Activated T-helper 2 cell treated with anti-CD3 and anti-CD28 coated beads, Interferon-gamma antibody, Interleukin-2, Interleukin-4, amounts not matched to agents 10 μg/mL and 5 μg/mL and 100 μg/mL, durations not matched to agents 14 hours and 24 hours and 36 hours (primary cell): ENCODE data around the gene IRF2BPL. TPM values are rescaled to one million over a fixed set of nuclear protein-coding genes. Genes with fewer than 3 reads are reported as not detected.

Experiments
- DNase-seq: peaks from one replicate; pipeline ENCODE4 v3.0.0; 2021; ENCODE audit warnings: low spot score
- H3K27ac Mint-ChIP-seq: one replicate; pipeline ENCODE4 v1.8.0; 2021; ENCODE audit warnings: mixed read lengths
- H3K27me3 Mint-ChIP-seq: one replicate; pipeline ENCODE4 v1.8.0; 2021; ENCODE audit warnings: low read depth, mixed read lengths
- H3K36me3 Mint-ChIP-seq: one replicate; pipeline ENCODE4 v1.8.0; 2021; ENCODE audit warnings: low read depth, mixed read lengths
- H3K4me1 Mint-ChIP-seq: one replicate; pipeline ENCODE4 v1.8.0; 2021; ENCODE audit warnings: low read depth, mixed read lengths
- H3K4me3 Mint-ChIP-seq: one replicate; pipeline ENCODE4 v1.8.0; 2021; ENCODE audit warnings: low read depth, mild to moderate bottlenecking, moderate library complexity, mixed read lengths
- H3K9me3 Mint-ChIP-seq: one replicate; pipeline ENCODE4 v1.8.0; 2021; ENCODE audit warnings: mixed read lengths
- intact Hi-C: fragments of 100-400 bp; cut with micrococcal nuclease; formaldehyde crosslinking; loops from one replicate; pipeline ENCODE4 v1.15.1; 2023
- total RNA-seq: library from RNA; stranded (reverse); gene quantifications from 2 replicates; pipeline ENCODE4 v1.2.3, GENCODE V29; 2022

IRF2BPL gene
- total RNA-seq, 1 donor from 2014 or later, result 34.8 TPM

DNA sequence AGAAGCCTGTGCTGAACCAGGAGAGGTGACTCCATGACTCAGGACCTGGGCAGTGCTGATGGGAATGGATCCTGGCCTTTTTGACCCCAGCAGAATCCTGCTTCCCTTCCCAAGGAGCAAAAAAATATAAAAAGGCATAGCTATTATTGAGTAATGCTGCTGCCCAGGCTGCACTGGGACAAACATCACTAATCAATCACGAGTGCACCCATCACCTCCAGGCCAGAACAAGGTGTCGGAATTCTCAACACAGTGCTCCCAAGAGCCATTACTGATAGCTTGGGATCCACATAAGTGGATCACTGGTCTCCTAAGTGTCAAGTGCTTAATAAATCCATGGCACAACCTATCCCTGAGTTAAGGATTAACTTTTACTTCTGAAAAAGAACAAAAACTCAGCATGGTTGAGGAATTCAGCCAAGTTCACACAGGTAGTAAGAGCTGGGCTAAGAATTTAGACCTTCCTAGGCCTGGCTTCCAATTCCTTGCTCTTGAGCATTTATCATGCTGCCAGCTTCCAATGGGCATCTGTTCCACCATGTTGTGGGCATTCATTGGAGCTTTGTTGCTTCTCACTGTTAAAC lies 31.9 kb downstream of the IRF2BPL start:
- Mint-ChIP-seq H3K27ac (no peak overlapping the region), H3K4me1 (peaks cover 24% of the 10 kb centered on the region), H3K36me3 (no peaks in the 10 kb centered on the region), H3K9me3 (no peaks in the 10 kb centered on the region), H3K4me3 (no peak overlapping the region), H3K27me3 (no peaks in the 10 kb centered on the region)
- intact Hi-C loops, result no loop called here
- no peak for DNase-seq

DNA sequence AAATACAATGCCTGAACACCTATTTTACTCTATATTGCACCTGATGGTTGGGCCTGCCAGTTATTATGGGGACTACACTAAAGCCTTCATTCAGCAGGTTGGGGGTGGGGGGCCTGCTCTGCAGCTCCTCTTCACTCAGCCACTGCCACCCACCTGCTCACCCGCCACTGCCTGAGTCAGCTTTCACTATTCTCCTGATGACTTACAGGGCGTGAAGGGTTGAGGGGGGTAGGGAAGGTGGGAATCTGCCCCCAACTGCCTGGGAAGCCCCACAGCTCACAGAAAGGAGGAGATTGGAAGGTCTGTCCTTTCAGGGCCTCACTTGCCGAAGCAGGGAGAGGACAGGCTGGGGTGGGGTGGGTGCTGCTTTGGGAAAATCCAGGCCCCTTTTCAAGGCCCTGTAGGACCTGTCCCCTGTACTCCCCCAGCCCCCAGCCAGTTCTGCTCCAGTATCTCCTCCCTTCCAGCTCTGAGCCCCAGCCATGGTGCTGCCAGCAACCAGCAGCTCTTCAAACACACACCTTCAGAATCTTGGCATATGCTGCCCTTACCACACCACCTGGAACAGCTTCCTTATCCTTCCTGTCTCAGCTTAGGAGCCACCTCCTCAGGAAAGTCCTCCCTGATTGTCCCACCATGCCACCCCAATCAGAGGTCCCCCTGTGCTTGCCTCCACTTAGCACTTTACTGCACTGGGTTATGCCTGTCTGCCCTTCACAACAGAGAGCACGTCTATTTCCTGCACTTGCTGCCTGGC lies 33.1 kb downstream of the IRF2BPL start:
- H3K9me3 Mint-ChIP-seq, result no peaks in the 10 kb centered on the region
- H3K36me3 Mint-ChIP-seq, result no peaks in the 10 kb centered on the region
- no peak overlapping the region for H3K27ac Mint-ChIP-seq
- no peak for DNase-seq
- no peaks in the 10 kb centered on the region for H3K27me3 Mint-ChIP-seq
- H3K4me1 Mint-ChIP-seq, result peaks cover 18% of the 10 kb centered on the region
- intact Hi-C loops, result no loop called here
- H3K4me3 Mint-ChIP-seq, result no peak overlapping the region

DNA sequence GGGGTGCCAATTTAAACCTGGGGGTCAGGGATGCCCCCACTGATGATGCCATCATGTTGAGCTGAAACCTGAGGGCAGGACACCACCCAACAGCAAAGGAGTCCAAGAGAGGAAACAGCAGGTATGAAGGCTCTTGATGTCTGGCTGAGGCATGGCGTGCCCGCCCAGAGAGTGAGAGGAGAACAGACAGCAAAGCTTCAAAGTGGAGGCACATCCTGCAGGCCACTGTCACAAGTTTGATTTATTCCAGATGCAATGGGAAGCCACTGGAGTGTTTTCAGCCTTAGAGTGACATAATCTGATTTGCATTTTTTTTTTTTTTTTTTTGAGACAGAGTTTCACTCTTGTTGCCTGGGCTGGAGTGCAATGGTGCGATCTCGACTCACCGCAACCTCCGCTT lies 34.8 kb downstream of the IRF2BPL start:
- intact Hi-C loops, result no loop called here
- no peaks in the 10 kb centered on the region for H3K36me3 Mint-ChIP-seq
- no peaks in the 10 kb centered on the region for H3K9me3 Mint-ChIP-seq
- H3K4me1 Mint-ChIP-seq, result peaks cover 21% of the 10 kb centered on the region
- no peak for DNase-seq
- H3K4me3 Mint-ChIP-seq, result no peak overlapping the region
- no peak overlapping the region for H3K27ac Mint-ChIP-seq
- H3K27me3 Mint-ChIP-seq, result no peaks in the 10 kb centered on the region

DNA sequence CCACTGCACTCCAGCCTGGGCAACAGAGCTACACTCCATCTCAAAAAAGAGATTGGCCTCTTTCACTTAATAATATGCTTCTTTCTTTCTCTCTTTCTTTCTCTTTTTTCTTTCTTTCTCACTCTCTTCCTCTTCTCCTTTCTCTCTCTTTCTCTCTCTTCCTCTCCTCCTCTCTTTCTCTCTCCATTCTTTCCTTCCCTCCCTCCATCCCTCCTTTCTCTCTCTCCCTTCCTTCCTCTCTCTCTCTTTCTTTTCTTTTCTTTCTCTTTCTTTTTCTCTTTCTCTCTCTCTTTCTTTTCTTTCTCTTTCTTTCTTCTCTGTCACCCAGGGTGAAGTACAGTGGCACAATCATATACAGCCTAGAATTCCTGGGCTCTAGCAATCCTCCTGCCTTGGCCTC lies 38.4 kb downstream of the IRF2BPL start:
- peaks cover 34% of the 10 kb centered on the region for H3K4me1 Mint-ChIP-seq
- no peak for DNase-seq
- no peaks in the 10 kb centered on the region for H3K27me3 Mint-ChIP-seq
- intact Hi-C loops, result no loop called here
- peak overlapping the region; percentile 3 for H3K27ac Mint-ChIP-seq
- H3K36me3 Mint-ChIP-seq, result no peaks in the 10 kb centered on the region
- H3K4me3 Mint-ChIP-seq, result no peak overlapping the region
- H3K9me3 Mint-ChIP-seq, result no peaks in the 10 kb centered on the region

DNA sequence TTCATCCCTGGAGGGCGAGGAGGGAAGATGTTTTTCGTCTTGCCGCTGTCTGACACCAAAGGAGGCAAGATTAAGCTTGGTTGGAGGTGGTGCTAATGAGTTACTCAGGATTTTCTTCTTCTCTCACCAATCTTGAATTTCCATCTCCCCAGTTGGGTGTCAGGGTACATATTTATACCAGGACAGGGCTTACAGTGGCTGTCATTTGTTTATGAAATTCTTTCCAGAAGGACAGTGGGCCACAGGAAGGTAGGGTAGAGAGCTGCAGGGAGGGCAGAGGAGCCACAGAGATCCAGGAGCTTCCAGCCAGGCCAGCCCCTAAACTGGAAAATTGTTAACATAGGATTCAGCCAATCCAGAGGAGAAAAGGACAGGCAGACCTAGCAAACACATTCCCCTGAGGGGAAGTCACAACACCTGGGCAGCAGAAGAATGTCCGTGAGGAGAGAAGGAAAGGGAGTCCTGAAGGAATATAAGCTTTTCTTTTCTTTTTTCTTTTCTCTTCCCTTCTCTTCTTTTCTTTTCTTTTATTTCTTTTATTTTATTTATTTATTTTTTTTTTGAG lies 40.5 kb downstream of the IRF2BPL start:
- no peaks in the 10 kb centered on the region for H3K36me3 Mint-ChIP-seq
- H3K9me3 Mint-ChIP-seq, result no peaks in the 10 kb centered on the region
- DNase-seq, result no peak
- no peak overlapping the region for H3K4me3 Mint-ChIP-seq
- intact Hi-C loops, result no loop called here
- peaks cover 29% of the 10 kb centered on the region for H3K4me1 Mint-ChIP-seq
- H3K27ac Mint-ChIP-seq, result no peak overlapping the region
- no peaks in the 10 kb centered on the region for H3K27me3 Mint-ChIP-seq

DNA sequence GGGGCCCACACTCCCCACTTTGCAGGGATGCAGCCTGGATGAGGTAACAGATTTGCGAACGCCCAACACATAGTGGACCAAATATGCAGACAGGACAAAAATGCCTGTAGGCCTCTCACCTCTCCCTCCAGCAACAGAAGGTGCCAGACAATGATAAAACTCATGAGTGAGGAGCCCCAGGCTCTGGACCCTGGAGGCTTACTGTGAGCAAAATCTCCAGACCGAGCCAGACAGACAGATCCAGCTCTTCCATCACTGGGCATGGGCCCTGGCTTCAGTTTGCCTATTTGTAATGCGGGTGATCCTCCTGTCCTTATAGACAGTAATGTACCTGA lies 42.3 kb downstream of the IRF2BPL start:
- no peaks in the 10 kb centered on the region for H3K27me3 Mint-ChIP-seq
- H3K4me1 Mint-ChIP-seq, result peaks cover 29% of the 10 kb centered on the region
- H3K27ac Mint-ChIP-seq, result peak overlapping the region; percentile 58
- no peak overlapping the region for H3K4me3 Mint-ChIP-seq
- peaks cover 4% of the 10 kb centered on the region for H3K36me3 Mint-ChIP-seq
- peaks cover 8% of the 10 kb centered on the region for H3K9me3 Mint-ChIP-seq
- intact Hi-C loops, result no loop called here
- DNase-seq, result no peak

DNA sequence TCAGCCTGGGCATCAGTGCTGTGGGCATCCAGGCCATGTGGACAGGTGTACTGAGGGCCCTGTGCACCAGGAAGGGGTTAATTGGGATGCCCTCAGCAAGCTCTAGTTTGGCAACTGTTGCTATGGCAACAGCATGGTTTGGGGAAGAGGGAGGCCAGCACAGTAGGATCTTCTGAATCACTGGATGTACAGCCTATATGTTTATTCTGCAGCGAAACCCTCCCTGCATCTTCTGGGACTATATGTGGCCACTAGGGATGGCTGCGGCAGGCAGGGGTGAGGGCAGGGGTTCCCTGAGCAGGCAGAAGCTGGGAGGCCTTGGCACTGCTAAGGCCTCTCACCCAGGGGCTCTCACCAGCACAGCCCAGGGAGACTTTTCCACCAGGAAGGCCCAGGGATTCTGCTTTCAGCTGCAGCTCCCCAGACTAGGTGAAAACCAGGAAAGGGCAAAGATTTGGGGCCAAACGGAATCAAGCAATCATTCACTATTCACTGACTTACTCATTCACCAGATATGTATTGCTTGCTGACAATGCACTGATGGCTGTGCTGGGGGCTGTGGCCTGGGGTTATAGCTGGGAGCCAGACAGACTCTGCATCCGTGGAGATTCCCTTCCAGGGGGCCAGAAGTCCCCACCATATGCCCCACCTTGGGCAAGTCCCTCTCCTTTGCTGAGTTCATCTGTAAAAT lies 42.8 kb downstream of the IRF2BPL start:
- no peak for DNase-seq
- H3K4me3 Mint-ChIP-seq, result no peak overlapping the region
- peaks cover 29% of the 10 kb centered on the region for H3K4me1 Mint-ChIP-seq
- H3K27ac Mint-ChIP-seq, result no peak overlapping the region
- peaks cover 8% of the 10 kb centered on the region for H3K9me3 Mint-ChIP-seq
- H3K27me3 Mint-ChIP-seq, result no peaks in the 10 kb centered on the region
- H3K36me3 Mint-ChIP-seq, result peaks cover 7% of the 10 kb centered on the region
- intact Hi-C loops, result no loop called here

DNA sequence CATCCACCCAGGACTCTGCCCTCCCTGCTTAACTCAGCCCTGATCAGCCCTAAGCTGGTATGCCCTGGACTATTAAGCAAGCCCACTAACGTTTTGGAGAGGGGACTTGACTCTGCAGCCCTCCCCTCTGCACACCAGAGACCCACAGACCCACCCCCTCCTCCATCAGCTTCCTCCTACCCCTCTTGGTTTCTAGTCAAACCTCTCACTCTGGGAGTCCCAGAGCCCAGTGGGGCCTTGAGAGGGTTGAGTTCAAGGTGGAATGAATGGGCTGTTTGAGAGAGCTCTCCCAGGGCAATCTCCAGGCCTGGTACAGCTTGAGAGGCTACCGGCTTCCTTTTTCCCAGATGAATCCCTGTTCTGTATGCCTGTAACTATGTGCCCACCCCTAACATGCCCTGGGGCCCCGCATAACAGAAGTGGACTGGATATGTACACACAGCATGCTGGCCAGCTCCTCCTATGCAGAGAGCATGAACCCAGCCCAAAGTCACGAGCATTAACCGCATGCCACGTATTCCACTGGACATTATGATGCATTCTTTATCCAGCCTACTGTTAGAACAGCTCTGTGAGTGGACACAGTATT lies 43.6 kb downstream of the IRF2BPL start:
- no peak overlapping the region for H3K27ac Mint-ChIP-seq
- DNase-seq, result no peak
- peaks cover 8% of the 10 kb centered on the region for H3K9me3 Mint-ChIP-seq
- intact Hi-C loops, result no loop called here
- no peaks in the 10 kb centered on the region for H3K27me3 Mint-ChIP-seq
- H3K4me3 Mint-ChIP-seq, result no peak overlapping the region
- peaks cover 7% of the 10 kb centered on the region for H3K36me3 Mint-ChIP-seq
- peaks cover 24% of the 10 kb centered on the region for H3K4me1 Mint-ChIP-seq

DNA sequence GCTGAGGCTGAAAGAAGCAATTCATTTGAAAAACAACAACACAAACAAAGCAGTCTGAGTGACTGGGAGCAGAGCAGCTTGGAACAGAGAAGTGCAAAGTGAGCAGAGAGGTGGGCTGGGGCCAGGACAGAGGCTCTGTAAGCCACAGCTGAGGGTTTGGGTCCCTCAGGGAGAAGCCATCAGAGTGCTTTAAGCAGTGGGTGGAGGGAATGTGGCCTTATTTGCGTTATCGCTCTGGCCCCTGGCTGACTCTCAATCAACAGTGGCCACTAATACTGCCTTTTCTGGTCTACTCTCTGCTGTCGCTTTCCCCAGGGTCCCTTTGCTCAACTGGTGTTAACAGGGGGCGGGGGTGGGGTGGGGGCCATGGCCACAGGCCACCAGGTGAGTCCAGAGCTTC lies 44.2 kb downstream of the IRF2BPL start:
- peaks cover 7% of the 10 kb centered on the region for H3K36me3 Mint-ChIP-seq
- H3K4me1 Mint-ChIP-seq, result peaks cover 26% of the 10 kb centered on the region
- no peak overlapping the region for H3K27ac Mint-ChIP-seq
- H3K9me3 Mint-ChIP-seq, result peaks cover 8% of the 10 kb centered on the region
- H3K4me3 Mint-ChIP-seq, result no peak overlapping the region
- H3K27me3 Mint-ChIP-seq, result no peaks in the 10 kb centered on the region
- intact Hi-C loops, result no loop called here
- no peak for DNase-seq

DNA sequence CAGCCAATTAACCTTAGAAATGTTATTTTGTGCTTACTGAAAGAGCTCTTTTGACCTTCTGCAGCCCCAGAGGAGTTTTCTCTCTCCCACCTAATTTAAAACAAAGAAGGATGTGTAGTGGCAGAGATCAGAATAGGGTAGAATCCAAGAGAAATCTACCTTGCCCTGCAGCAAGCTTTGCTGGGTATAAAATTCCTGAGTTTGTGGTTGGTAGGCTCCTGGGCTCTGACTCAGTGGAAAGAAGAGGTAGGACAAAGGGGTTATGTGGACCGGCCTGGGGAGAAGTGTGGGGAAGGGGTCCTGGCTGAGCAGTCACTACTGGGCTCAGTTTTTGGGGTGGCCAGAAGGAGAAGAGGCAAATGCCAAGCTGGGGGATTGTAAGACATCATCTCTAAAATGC lies 46.8 kb downstream of the IRF2BPL start:
- no peaks in the 10 kb centered on the region for H3K27me3 Mint-ChIP-seq
- H3K4me3 Mint-ChIP-seq, result no peak overlapping the region
- H3K4me1 Mint-ChIP-seq, result peaks cover 38% of the 10 kb centered on the region
- DNase-seq, result no peak
- H3K36me3 Mint-ChIP-seq, result peaks cover 7% of the 10 kb centered on the region
- H3K9me3 Mint-ChIP-seq, result peaks cover 8% of the 10 kb centered on the region
- intact Hi-C loops, result no loop called here
- no peak overlapping the region for H3K27ac Mint-ChIP-seq

DNA sequence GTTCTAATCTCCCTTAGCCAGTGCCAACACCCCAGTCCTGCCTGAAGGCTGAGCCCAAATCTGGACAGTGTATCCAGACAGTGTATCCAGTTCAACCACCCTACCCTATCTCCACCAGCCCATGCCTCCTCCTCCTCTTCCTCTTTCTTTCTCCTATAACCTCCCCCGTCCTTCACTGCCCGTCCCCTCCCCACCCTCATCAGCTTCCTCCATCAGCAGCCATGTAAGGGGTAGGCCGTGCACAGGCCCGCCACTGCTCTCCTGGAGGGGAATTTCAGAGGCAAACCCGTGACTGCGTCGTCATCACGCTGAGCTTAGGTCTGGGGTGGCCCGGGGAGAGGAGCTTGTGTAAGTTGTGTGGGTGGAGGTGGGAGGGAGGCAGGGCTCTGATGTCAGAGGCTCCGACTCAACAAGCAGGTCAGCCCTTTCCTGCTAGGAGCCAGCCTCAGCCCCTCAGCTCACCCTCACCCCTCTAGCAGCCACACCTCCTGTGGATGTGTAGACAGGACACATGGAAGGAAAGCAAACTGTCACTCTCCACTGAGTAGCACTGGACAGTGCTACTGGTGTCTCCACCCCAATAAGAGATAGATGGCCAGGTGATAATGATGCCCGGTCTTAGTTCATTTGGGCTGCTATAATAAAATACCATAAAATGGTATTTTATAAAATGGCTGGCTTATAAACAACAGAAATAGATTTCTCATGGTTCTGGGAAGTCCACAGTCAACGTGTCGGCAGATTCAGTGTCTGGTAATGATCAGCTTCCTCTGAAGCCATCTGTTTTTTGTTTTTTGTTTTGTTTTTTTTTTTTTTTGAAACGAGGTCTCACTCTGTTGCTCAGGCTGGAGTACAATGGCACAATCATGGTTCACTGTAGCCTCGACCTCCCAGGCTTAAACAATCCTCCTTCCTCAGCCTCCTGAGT lies 50.5 kb downstream of the IRF2BPL start:
- no peak overlapping the region for H3K4me3 Mint-ChIP-seq
- peak; percentile 75 for DNase-seq
- H3K9me3 Mint-ChIP-seq, result peaks cover 8% of the 10 kb centered on the region
- peaks cover 7% of the 10 kb centered on the region for H3K36me3 Mint-ChIP-seq
- no peaks in the 10 kb centered on the region for H3K27me3 Mint-ChIP-seq
- peak overlapping the region; percentile 86 for H3K27ac Mint-ChIP-seq
- intact Hi-C loops, result loop anchor here (1.0 to 2.0 kb wide), 3 partner anchors 16 to 45 kb away; no protein-coding TSS in a partner anchor
- H3K4me1 Mint-ChIP-seq, result peaks cover 31% of the 10 kb centered on the region
